ENCODE data around the gene NANP. TPM values are rescaled to one million over a fixed set of nuclear protein-coding genes. Genes with fewer than 3 reads are reported as not detected.
"Not testable (repeated sequence)": the region's sequence is repeated elsewhere in the genome, so short reads cannot be mapped to it uniquely, and the experiment has no call there.

Gene NANP
- polyA plus RNA-seq, 1 experiment, result 3.9 TPM

- ChIA-PET POLR2A (no interaction called here), CTCF (no interaction called here)
- no peak for DNase-seq (ENCODE audit: low read depth)
- Histone ChIP-seq H3K4me3 (ENCODE audit: low read depth, low read length) (no peak overlapping the region), H3K36me3 (ENCODE audit: control insufficient read depth, insufficient read depth, low read length) (no peaks in the 10 kb centered on the region), H3K27me3 (ENCODE audit: control insufficient read depth, insufficient read depth, low read length) (no peaks in the 10 kb centered on the region)
- TF ChIP-seq CTCF (IDR thresholded peaks at IDR 0.05; ENCODE audit: insufficient read depth, low read depth, low read length), result no peak
Measured at GRCh38 chr20:25600632-25601031, 23.2 kb downstream of the NANP start.

- Histone ChIP-seq H3K4me3 (ENCODE audit: low read depth, low read length) (no peak overlapping the region), H3K36me3 (ENCODE audit: control insufficient read depth, insufficient read depth, low read length) (no peaks in the 10 kb centered on the region), H3K27me3 (ENCODE audit: control insufficient read depth, insufficient read depth, low read length) (peaks cover 2% of the 10 kb centered on the region; the same call in 1 of the 2 replicates)
- no peak for TF ChIP-seq CTCF (IDR thresholded peaks at IDR 0.05; ENCODE audit: insufficient read depth, low read depth, low read length)
- POLR2A ChIA-PET, result no interaction called here
- DNase-seq (ENCODE audit: low read depth), result no peak
- CTCF ChIA-PET, result no interaction called here
Measured at GRCh38 chr20:25592135-25592852, 31.5 kb downstream of the NANP start.

- CTCF ChIA-PET; H3K27me3 ChIP-seq (ENCODE audit: control insufficient read depth, insufficient read depth, low read length); DNase-seq (ENCODE audit: low read depth); H3K36me3 ChIP-seq (ENCODE audit: control insufficient read depth, insufficient read depth, low read length); POLR2A ChIA-PET; H3K4me3 ChIP-seq (ENCODE audit: low read depth, low read length): not testable (repeated sequence)
Measured at GRCh38 chr20:25590778-25591177, 33.0 kb downstream of the NANP start.

GRCh38 chr20:25588491-25588890, 35.3 kb downstream of the NANP start:
- no peak overlapping the region for H3K4me3 ChIP-seq (ENCODE audit: low read depth, low read length)
- POLR2A ChIA-PET, result no interaction called here
- no peaks in the 10 kb centered on the region for H3K36me3 ChIP-seq (ENCODE audit: control insufficient read depth, insufficient read depth, low read length)
- no peaks in the 10 kb centered on the region for H3K27me3 ChIP-seq (ENCODE audit: control insufficient read depth, insufficient read depth, low read length)
- TF ChIP-seq CTCF (IDR thresholded peaks at IDR 0.05; ENCODE audit: insufficient read depth, low read depth, low read length), result no peak
- CTCF ChIA-PET, result interaction anchor here (1.2 kb wide), 1 partner anchor 9 kb away, joined by 3 read pairs; no protein-coding TSS in a partner anchor
- DNase-seq (ENCODE audit: low read depth), result no peak

GRCh38 chr20:25587536-25587935, 36.3 kb downstream of the NANP start:
- no peak for DNase-seq (ENCODE audit: low read depth)
- POLR2A ChIA-PET, result no interaction called here
- TF ChIP-seq CTCF (IDR thresholded peaks at IDR 0.05; ENCODE audit: insufficient read depth, low read depth, low read length), result no peak
- Histone ChIP-seq H3K36me3 (ENCODE audit: control insufficient read depth, insufficient read depth, low read length) (no peaks in the 10 kb centered on the region), H3K4me3 (ENCODE audit: low read depth, low read length) (no peak overlapping the region), H3K27me3 (ENCODE audit: control insufficient read depth, insufficient read depth, low read length) (no peaks in the 10 kb centered on the region)
- CTCF ChIA-PET, result no interaction called here

GRCh38 chr20:25586877-25587276, 36.9 kb downstream of the NANP start:
- Histone ChIP-seq H3K27me3 (ENCODE audit: control insufficient read depth, insufficient read depth, low read length) (no peaks in the 10 kb centered on the region), H3K36me3 (ENCODE audit: control insufficient read depth, insufficient read depth, low read length) (no peaks in the 10 kb centered on the region), H3K4me3 (ENCODE audit: low read depth, low read length) (no peak overlapping the region)
- TF ChIP-seq CTCF (IDR thresholded peaks at IDR 0.05; ENCODE audit: insufficient read depth, low read depth, low read length), result no peak
- POLR2A ChIA-PET, result no interaction called here
- CTCF ChIA-PET, result no interaction called here
- no peak for DNase-seq (ENCODE audit: low read depth)

Measured in BJ (cell line).